Progenitor cell of endocrine pancreas (in vitro differentiated cells): ENCODE results near the gene IGSF5. TPM values are rescaled to one million over a fixed set of nuclear protein-coding genes. Genes with fewer than 3 reads are reported as not detected.
A peak's percentile ranks its signal among the peaks of the same experiment; 100 is the strongest.

Experiments
- DNase-seq: peaks from one replicate; pipeline ENCODE4 v3.0.0; 2021; ENCODE audit warnings: low spot score; ENCODE audit not compliant: unreplicated experiment
- H3K27ac Mint-ChIP-seq: 2 replicates; pipeline ENCODE4 v1.8.0; 2021; ENCODE audit warnings: mild to moderate bottlenecking, moderate library complexity, mixed read lengths
- H3K27me3 Mint-ChIP-seq: 2 replicates; pipeline ENCODE4 v1.8.0; 2021; ENCODE audit warnings: mixed read lengths
- H3K36me3 Mint-ChIP-seq: 2 replicates; pipeline ENCODE4 v1.8.0; 2022; ENCODE audit warnings: mixed read lengths; ENCODE audit not compliant: insufficient read depth
- H3K4me1 Mint-ChIP-seq: 2 replicates; pipeline ENCODE4 v1.8.0; 2021; ENCODE audit warnings: low read depth, mixed read lengths
- H3K4me3 Mint-ChIP-seq: 2 replicates; pipeline ENCODE4 v1.8.0; 2021; ENCODE audit warnings: low read depth, mild to moderate bottlenecking, moderate library complexity, mixed read lengths
- H3K9me3 Mint-ChIP-seq: 2 replicates; pipeline ENCODE4 v1.8.0; 2021; ENCODE audit warnings: low read depth, mixed read lengths
- CTCF ChIP-seq: fragments of 200-600 bp; sonication (generic); IDR thresholded peaks from one replicate; pipeline ENCODE4 v1.5.0; 2021; ENCODE audit warnings: antibody characterized with exemption, mild to moderate bottlenecking; ENCODE audit not compliant: unreplicated experiment
- total RNA-seq: library from RNA; stranded (reverse); gene quantifications from 2 replicates; pipeline ENCODE4 v1.2.1, GENCODE V29; 2021

IGSF5 gene
- total RNA-seq, 1 donor from 2014 or later, result 0.22 TPM

- Mint-ChIP-seq H3K9me3 (peaks cover 9% of the 10 kb centered on the region), H3K4me1 (no peaks in the 10 kb centered on the region), H3K27ac (no peak overlapping the region), H3K27me3 (no peaks in the 10 kb centered on the region), H3K4me3 (no peak overlapping the region), H3K36me3 (no peaks in the 10 kb centered on the region)
- no peak for DNase-seq
- no peak for TF ChIP-seq CTCF
Measured at GRCh38 chr21:39727401-39728120, 17.4 kb upstream of the IGSF5 start.

DNA sequence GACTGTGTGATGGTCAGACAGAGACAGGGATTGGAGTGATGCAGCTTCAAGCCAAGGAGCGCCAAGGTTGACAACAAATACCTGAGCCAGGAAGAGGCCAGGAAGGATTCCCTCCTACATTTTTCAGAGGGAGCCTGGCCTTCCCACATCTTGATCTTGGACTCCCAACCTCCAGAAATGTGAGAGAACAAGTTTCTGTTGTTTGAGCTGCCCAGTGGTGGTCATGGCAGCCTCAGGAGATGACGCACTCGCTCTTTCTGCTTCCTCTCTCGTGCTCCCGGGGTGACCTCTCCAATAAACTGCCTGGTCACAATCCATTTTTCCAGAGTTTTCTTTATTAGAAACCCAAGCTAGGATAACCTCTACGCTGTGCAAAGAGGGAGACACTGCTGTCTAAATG lies 16.6 kb upstream of the IGSF5 start:
- H3K4me3 Mint-ChIP-seq, result no peak overlapping the region
- no peak for TF ChIP-seq CTCF
- no peak for DNase-seq
- peaks cover 5% of the 10 kb centered on the region for H3K9me3 Mint-ChIP-seq
- no peaks in the 10 kb centered on the region for H3K27me3 Mint-ChIP-seq
- H3K4me1 Mint-ChIP-seq, result no peaks in the 10 kb centered on the region
- H3K27ac Mint-ChIP-seq, result no peak overlapping the region
- no peaks in the 10 kb centered on the region for H3K36me3 Mint-ChIP-seq

- no peaks in the 10 kb centered on the region for H3K27me3 Mint-ChIP-seq
- no peaks in the 10 kb centered on the region for H3K36me3 Mint-ChIP-seq
- no peak for TF ChIP-seq CTCF
- H3K9me3 Mint-ChIP-seq, result no peaks in the 10 kb centered on the region
- H3K4me3 Mint-ChIP-seq, result no peak overlapping the region
- H3K4me1 Mint-ChIP-seq, result no peaks in the 10 kb centered on the region
- H3K27ac Mint-ChIP-seq, result no peak overlapping the region
- DNase-seq, result no peak
Measured at GRCh38 chr21:39730418-39731157, 14.4 kb upstream of the IGSF5 start.

GRCh38 chr21:39736716-39737115 lies 8.3 kb upstream of the IGSF5 start:
- no peaks in the 10 kb centered on the region for H3K27me3 Mint-ChIP-seq
- no peaks in the 10 kb centered on the region for H3K9me3 Mint-ChIP-seq
- H3K36me3 Mint-ChIP-seq, result no peaks in the 10 kb centered on the region
- no peak for DNase-seq
- peaks cover 4% of the 10 kb centered on the region for H3K4me1 Mint-ChIP-seq
- H3K27ac Mint-ChIP-seq, result peak overlapping the region; percentile 50
- no peak for TF ChIP-seq CTCF
- H3K4me3 Mint-ChIP-seq, result no peak overlapping the region

GRCh38 chr21:39737376-39738000 lies 7.5 kb upstream of the IGSF5 start:
- Mint-ChIP-seq H3K36me3 (no peaks in the 10 kb centered on the region), H3K9me3 (no peaks in the 10 kb centered on the region)
- DNase-seq, result no peak

More at GRCh38 chr21:39737376-39738000, 7.5 kb upstream of the IGSF5 start:
- no peaks in the 10 kb centered on the region for H3K27me3 Mint-ChIP-seq
- no peak for TF ChIP-seq CTCF
- H3K4me1 Mint-ChIP-seq, result peaks cover 4% of the 10 kb centered on the region
- H3K27ac Mint-ChIP-seq, result peak overlapping the region; percentile 4
- no peak overlapping the region for H3K4me3 Mint-ChIP-seq
